Measurements from ENCODE around the gene STIM1.

Gene STIM1

GRCh38 chr11:4025248-4025966 lies 169.9 kb downstream of the STIM1 start:
- ATAC-seq (ENCODE audit: insufficient read depth, low read depth) (no peak), DNase-seq (no peak)
- TF ChIP-seq EZH2 (IDR thresholded peaks at IDR 0.05; ENCODE audit: borderline replicate concordance, low read depth, low read length, severe bottlenecking) (no peak), CTCF (IDR thresholded peaks at IDR 0.05; ENCODE audit: borderline replicate concordance, extremely low read depth, low read length, poor library complexity, severe bottlenecking) (no peak)
- no peaks in the 10 kb centered on the region for H4K20me1 ChIP-seq (ENCODE audit: insufficient read depth, low read length)
- no peaks in the 10 kb centered on the region for H3K4me1 ChIP-seq (ENCODE audit: insufficient read depth, low read length)
- no peaks in the 10 kb centered on the region for H3K9me3 ChIP-seq (ENCODE audit: insufficient read depth, low read length, severe bottlenecking)
- no peak overlapping the region for H3K27ac ChIP-seq (ENCODE audit: low read length)
- no peak overlapping the region for H2AFZ ChIP-seq (ENCODE audit: low read depth, low read length)
- H3K36me3 ChIP-seq (ENCODE audit: insufficient read depth, low read length), result peaks cover 31% of the 10 kb centered on the region; the same call in 1 of the 2 replicates
- H3K9ac ChIP-seq (ENCODE audit: low read depth, low read length), result no peak overlapping the region
- no peaks in the 10 kb centered on the region for H3K27me3 ChIP-seq (ENCODE audit: insufficient read depth, low read length, poor library complexity)
- no peak overlapping the region for H3K4me3 ChIP-seq (ENCODE audit: low read depth in 1 of 2, low read length in 2 of 2)
- H3K79me2 ChIP-seq (ENCODE audit: insufficient read depth, low read length), result peaks cover 9% of the 10 kb centered on the region
- no peak overlapping the region for H3K4me2 ChIP-seq (ENCODE audit: insufficient read depth, low read length)

GRCh38 chr11:4025967-4026324 lies 170.5 kb downstream of the STIM1 start:
- Histone ChIP-seq H2AFZ (ENCODE audit: low read depth, low read length) (no peak overlapping the region), H3K9me3 (ENCODE audit: insufficient read depth, low read length, severe bottlenecking) (no peaks in the 10 kb centered on the region), H3K36me3 (ENCODE audit: insufficient read depth, low read length) (peaks cover 31% of the 10 kb centered on the region; the same call in 1 of the 2 replicates), H3K9ac (ENCODE audit: low read depth, low read length) (no peak overlapping the region), H3K79me2 (ENCODE audit: insufficient read depth, low read length) (0 out of 2 replicates have a peak, but pooled peaks cover 4% of the 10 kb centered on the region), H3K27ac (ENCODE audit: low read length) (no peak overlapping the region), H3K4me3 (ENCODE audit: low read depth in 1 of 2, low read length in 2 of 2) (no peak overlapping the region), H4K20me1 (ENCODE audit: insufficient read depth, low read length) (no peaks in the 10 kb centered on the region), H3K4me1 (ENCODE audit: insufficient read depth, low read length) (no peaks in the 10 kb centered on the region), H3K4me2 (ENCODE audit: insufficient read depth, low read length) (no peak overlapping the region), H3K27me3 (ENCODE audit: insufficient read depth, low read length, poor library complexity) (no peaks in the 10 kb centered on the region)
- TF ChIP-seq EZH2 (IDR thresholded peaks at IDR 0.05; ENCODE audit: borderline replicate concordance, low read depth, low read length, severe bottlenecking) (no peak), CTCF (IDR thresholded peaks at IDR 0.05; ENCODE audit: borderline replicate concordance, extremely low read depth, low read length, poor library complexity, severe bottlenecking) (no peak)
- no peak for DNase-seq
- no peak for ATAC-seq (ENCODE audit: insufficient read depth, low read depth)

- no peaks in the 10 kb centered on the region for H3K27me3 ChIP-seq (ENCODE audit: insufficient read depth, low read length, poor library complexity)
- H3K4me3 ChIP-seq (ENCODE audit: low read depth in 1 of 2, low read length in 2 of 2), result no peak overlapping the region
- no peak overlapping the region for H2AFZ ChIP-seq (ENCODE audit: low read depth, low read length)
- DNase-seq (no peak), ATAC-seq (ENCODE audit: insufficient read depth, low read depth) (no peak)
- no peaks in the 10 kb centered on the region for H3K4me1 ChIP-seq (ENCODE audit: insufficient read depth, low read length)
- H3K79me2 ChIP-seq (ENCODE audit: insufficient read depth, low read length), result 0 out of 2 replicates have a peak, but pooled peaks cover 3% of the 10 kb centered on the region
- peaks cover 31% of the 10 kb centered on the region; the same call in 1 of the 2 replicates for H3K36me3 ChIP-seq (ENCODE audit: insufficient read depth, low read length)
- no peak overlapping the region for H3K9ac ChIP-seq (ENCODE audit: low read depth, low read length)
- no peak overlapping the region for H3K4me2 ChIP-seq (ENCODE audit: insufficient read depth, low read length)
- no peaks in the 10 kb centered on the region for H4K20me1 ChIP-seq (ENCODE audit: insufficient read depth, low read length)
- TF ChIP-seq CTCF (IDR thresholded peaks at IDR 0.05; ENCODE audit: borderline replicate concordance, extremely low read depth, low read length, poor library complexity, severe bottlenecking), result no peak
- TF ChIP-seq EZH2 (IDR thresholded peaks at IDR 0.05; ENCODE audit: borderline replicate concordance, low read depth, low read length, severe bottlenecking), result no peak
- no peak overlapping the region for H3K27ac ChIP-seq (ENCODE audit: low read length)
- H3K9me3 ChIP-seq (ENCODE audit: insufficient read depth, low read length, severe bottlenecking), result no peaks in the 10 kb centered on the region
These were observed 170.9 kb downstream of the STIM1 start for GRCh38 chr11:4026389-4026788.

All from DND-41 (cell line).